Mesothelial cell of epicardium (in vitro differentiated cells): ENCODE measurements around the gene PTPRR. TPM values are rescaled to one million over a fixed set of nuclear protein-coding genes. Genes with fewer than 3 reads are reported as not detected.

Experiments used
- DNase-seq, 2 experiments: peaks; one replicate each; pipeline ENCODE4 v3.0.0; 2021; ENCODE audit warnings: low spot score in 2 of 2; ENCODE audit not compliant: unreplicated experiment in 2 of 2
- H3K27ac Mint-ChIP-seq: 2 replicates; pipeline ENCODE4 v1.8.0; 2021; ENCODE audit warnings: mixed read lengths
- H3K27me3 Mint-ChIP-seq: 2 replicates; pipeline ENCODE4 v1.8.0; 2021; ENCODE audit warnings: low read depth, mixed read lengths
- H3K36me3 Mint-ChIP-seq: 2 replicates; pipeline ENCODE4 v1.8.0; 2021; ENCODE audit warnings: mixed read lengths
- H3K4me1 Mint-ChIP-seq: 2 replicates; pipeline ENCODE4 v1.8.0; 2021; ENCODE audit warnings: mixed read lengths
- H3K4me3 Mint-ChIP-seq: 2 replicates; pipeline ENCODE4 v1.8.0; 2021; ENCODE audit warnings: mild to moderate bottlenecking, moderate library complexity, mixed read lengths
- H3K9me3 Mint-ChIP-seq: 2 replicates; pipeline ENCODE4 v1.8.0; 2021; ENCODE audit warnings: mixed read lengths
- total RNA-seq: library from RNA; stranded (reverse); gene quantifications from 3 replicates; pipeline ENCODE4 v1.2.1, GENCODE V29; 2021
- TF ChIP-seq, protein P1 (sequence below): fragments of 200-600 bp; sonication (generic); IDR thresholded peaks from one replicate; pipeline ENCODE4 v1.5.0; 2021; ENCODE audit warnings: antibody characterized with exemption; ENCODE audit not compliant: unreplicated experiment

Gene PTPRR
- total RNA-seq, 1 donor from 2014 or later = 0.38 TPM

DNA sequence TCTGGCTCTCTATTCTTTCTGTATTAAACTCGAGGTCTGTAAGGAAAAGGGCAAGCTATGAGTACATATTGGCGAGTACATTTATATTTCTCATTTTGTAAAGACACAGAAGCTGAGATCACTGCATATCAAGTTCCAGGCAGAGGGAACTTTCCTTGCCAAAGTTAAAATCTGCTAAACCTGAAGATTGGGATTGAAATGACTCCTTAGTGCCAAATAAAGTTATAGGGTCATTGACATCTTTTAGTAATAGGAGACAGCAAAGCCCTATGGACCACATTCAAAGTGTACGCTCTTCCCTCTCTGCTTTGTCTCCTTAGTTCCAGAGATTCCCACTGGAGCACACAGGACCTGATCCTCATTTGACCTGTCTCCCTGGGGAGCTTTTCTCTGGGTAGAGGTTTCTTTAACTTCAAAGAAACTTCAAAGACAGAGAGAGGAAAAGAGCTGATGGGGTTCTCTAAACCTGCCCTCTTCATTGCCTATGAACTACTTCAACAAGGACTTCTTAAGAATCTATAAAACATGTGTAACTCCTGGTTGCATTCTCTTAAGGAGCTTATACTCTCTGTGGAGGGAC is 42.6 kb upstream of the PTPRR start:
- TF ChIP-seq, protein P1, sequence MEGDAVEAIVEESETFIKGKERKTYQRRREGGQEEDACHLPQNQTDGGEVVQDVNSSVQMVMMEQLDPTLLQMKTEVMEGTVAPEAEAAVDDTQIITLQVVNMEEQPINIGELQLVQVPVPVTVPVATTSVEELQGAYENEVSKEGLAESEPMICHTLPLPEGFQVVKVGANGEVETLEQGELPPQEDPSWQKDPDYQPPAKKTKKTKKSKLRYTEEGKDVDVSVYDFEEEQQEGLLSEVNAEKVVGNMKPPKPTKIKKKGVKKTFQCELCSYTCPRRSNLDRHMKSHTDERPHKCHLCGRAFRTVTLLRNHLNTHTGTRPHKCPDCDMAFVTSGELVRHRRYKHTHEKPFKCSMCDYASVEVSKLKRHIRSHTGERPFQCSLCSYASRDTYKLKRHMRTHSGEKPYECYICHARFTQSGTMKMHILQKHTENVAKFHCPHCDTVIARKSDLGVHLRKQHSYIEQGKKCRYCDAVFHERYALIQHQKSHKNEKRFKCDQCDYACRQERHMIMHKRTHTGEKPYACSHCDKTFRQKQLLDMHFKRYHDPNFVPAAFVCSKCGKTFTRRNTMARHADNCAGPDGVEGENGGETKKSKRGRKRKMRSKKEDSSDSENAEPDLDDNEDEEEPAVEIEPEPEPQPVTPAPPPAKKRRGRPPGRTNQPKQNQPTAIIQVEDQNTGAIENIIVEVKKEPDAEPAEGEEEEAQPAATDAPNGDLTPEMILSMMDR = no peak
- no peaks in the 10 kb centered on the region for H3K36me3 Mint-ChIP-seq
- no peak overlapping the region for H3K4me3 Mint-ChIP-seq
- no peak overlapping the region for H3K27ac Mint-ChIP-seq
- peaks cover 7% of the 10 kb centered on the region for H3K9me3 Mint-ChIP-seq
- DNase-seq = no peak
- H3K27me3 Mint-ChIP-seq = no peaks in the 10 kb centered on the region
- no peaks in the 10 kb centered on the region for H3K4me1 Mint-ChIP-seq

DNA sequence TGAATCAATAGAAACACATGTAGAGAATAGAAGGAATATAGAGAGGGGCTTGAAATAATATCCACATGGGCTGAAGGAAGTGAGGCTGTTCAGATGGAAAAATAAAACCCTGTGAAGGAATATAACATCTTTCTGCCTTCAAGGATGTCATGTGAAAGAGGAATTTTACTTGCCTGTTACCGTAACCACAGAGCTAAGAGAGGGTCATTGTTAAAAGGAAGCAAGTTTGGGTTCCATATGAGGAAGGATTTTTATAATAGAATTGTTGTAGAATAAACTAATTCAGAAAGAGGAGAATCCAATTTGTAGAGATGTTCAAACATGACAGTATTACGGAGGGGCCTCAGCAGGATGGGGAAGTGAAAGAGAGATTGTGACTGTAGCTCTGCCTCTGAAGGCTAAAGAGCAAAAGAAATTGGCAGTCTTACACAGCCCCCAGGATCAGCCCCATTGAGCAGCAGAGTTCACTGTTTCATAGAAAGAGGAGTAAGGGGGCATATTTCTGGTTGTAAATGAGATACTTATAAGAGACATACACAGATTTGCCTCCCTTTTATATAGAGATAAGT is 41.8 kb upstream of the PTPRR start:
- Mint-ChIP-seq H3K36me3 (no peaks in the 10 kb centered on the region), H3K4me3 (no peak overlapping the region), H3K27me3 (no peaks in the 10 kb centered on the region), H3K27ac (no peak overlapping the region), H3K9me3 (peaks cover 7% of the 10 kb centered on the region), H3K4me1 (no peaks in the 10 kb centered on the region)
- TF ChIP-seq, protein P1 = no peak
- no peak for DNase-seq

DNA sequence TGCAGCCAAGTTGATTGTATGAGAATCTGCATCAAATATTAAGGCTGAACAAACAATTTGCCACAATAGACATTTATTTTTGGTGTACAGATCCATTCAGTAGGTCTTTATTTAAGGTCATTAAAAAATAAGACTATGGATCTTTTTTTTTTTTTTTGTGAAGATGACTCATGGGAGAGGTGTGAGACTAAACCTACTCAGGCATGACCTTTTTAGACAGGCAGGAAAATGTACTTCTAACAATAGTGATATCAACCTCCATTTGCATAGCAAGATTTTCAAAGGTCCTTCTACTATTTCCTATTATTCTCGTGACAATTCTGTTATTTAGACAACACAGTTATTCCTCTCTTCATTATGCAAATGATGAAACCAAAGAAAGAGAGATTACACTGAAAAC is 39.9 kb upstream of the PTPRR start:
- no peak for DNase-seq
- H3K27me3 Mint-ChIP-seq = no peaks in the 10 kb centered on the region
- no peaks in the 10 kb centered on the region for H3K4me1 Mint-ChIP-seq
- TF ChIP-seq, protein P1 = no peak
- no peaks in the 10 kb centered on the region for H3K36me3 Mint-ChIP-seq
- H3K9me3 Mint-ChIP-seq = peaks cover 7% of the 10 kb centered on the region
- H3K27ac Mint-ChIP-seq = no peak overlapping the region
- H3K4me3 Mint-ChIP-seq = no peak overlapping the region

DNA sequence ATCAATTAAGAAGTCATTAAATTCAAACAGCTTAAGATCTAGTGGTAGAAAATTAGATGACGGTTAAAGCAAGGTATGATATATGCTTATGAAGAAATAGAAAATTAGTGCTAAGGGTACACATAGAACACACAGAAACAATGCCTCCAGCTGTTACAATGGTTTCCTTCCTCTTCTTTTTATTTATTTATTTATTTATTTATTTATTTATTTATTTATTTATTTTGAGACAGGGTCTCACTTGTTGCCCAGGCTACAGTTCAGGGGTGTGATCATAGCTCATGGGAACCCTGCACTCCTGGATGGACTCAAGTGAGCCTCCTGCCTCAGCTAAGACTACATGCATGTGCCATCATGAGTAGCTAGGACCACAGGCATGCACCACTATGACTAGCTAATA is 34.9 kb upstream of the PTPRR start:
- TF ChIP-seq, protein P1 = no peak
- Mint-ChIP-seq H3K4me3 (no peak overlapping the region), H3K27ac (no peak overlapping the region), H3K27me3 (peaks cover 5% of the 10 kb centered on the region), H3K36me3 (no peaks in the 10 kb centered on the region), H3K9me3 (peaks cover 7% of the 10 kb centered on the region), H3K4me1 (no peaks in the 10 kb centered on the region)
- no peak for DNase-seq

DNA sequence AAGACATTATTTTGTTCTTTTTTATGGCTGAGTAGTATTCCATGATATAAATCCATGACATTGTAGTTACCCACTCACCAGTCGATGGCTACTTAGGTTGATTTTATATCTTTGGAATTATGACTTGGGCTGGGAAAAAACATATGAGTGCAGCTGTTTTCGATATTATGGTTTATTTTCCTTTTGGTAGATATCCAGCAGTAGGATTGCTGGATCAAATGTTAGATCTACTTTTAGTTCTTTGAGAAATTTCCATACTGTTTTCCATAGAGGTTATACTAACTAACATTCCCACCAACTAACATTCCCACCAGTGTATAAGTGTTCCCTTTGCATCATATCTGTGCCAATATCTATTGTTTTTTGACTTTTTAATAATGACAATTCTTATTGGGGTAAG is 29.9 kb upstream of the PTPRR start:
- Mint-ChIP-seq H3K4me1 (no peaks in the 10 kb centered on the region), H3K27ac (no peak overlapping the region), H3K27me3 (peaks cover 5% of the 10 kb centered on the region), H3K9me3 (no peaks in the 10 kb centered on the region), H3K4me3 (no peak overlapping the region), H3K36me3 (no peaks in the 10 kb centered on the region)
- DNase-seq = no peak
- TF ChIP-seq, protein P1 = no peak
